ENCODE measurements around the gene PTCH1.

DNA sequence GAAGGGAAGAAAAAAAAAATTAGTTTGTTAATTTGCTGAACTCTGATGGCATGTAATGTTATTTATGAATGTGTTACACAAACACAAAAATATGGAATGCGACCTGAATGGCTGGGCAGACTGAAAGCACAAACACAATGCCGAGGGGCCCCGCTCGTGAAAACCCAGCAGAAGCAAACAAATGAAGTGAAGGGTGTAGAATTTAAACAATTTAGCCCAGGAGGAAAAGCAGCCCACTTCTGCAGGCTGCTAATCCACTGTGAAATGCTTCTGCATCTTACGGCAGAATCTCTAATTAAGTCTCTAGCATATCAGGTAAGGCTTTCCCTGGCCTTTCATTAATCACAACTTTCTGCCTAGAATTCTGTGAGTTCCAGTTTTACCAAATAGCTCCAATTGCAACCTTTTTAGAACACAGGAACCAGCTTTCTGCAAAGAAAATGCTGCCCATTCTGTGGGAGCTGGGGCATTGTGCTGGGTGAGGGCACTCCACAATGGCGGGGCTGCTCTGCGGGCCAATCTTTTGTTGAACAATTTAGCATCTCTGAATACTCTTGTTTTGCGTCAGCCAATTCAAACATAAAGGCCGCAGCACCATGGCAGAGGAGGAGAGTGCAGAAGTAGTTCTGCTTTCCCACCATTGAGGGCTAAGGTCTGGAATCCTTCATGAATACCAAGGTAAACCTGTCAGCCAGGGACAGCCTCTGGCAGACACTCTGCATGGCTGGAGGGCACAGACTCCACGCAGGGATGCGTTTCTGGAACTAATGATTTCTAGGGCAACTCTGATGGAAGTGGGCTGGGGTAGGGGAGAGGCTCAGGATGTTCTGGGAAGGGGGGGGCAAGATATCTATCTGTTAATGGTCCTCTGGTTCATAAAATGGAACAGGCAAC, 66.4 kb downstream of the PTCH1 start:
- TF ChIP-seq EZH2 (IDR thresholded peaks at IDR 0.05) (no peak), POLR2AphosphoS5 (IDR thresholded peaks at IDR 0.05; ENCODE audit: borderline replicate concordance, low read depth, low read length) (no peak)
